Forelimb muscle (tissue), 1 donor: ENCODE measurements around the gene LRRC8B. TPM values are rescaled to one million over a fixed set of nuclear protein-coding genes. Genes with fewer than 3 reads are reported as not detected.
"Not testable (repeated sequence)": the region's sequence is repeated elsewhere in the genome, so short reads cannot be mapped to it uniquely, and the experiment has no call there.

Experiments
- DNase-seq: peaks from one replicate; pipeline ENCODE4 v3.0.0-alpha.2; 2013; ENCODE audit warnings: low read depth
- polyA plus RNA-seq: library from polyadenylated mRNA; unstranded; fragments of 120-200 nt; gene quantifications from one replicate; pipeline ENCODE4 v1.2.1, GENCODE V29; 2013; ENCODE audit not compliant: insufficient read length

Gene LRRC8B
- polyA plus RNA-seq, 1 donor = 3.1 TPM

- DNase-seq = no peak
These were observed 859 bp upstream of the LRRC8B start for GRCh38 chr1:89523572-89524368.

DNA sequence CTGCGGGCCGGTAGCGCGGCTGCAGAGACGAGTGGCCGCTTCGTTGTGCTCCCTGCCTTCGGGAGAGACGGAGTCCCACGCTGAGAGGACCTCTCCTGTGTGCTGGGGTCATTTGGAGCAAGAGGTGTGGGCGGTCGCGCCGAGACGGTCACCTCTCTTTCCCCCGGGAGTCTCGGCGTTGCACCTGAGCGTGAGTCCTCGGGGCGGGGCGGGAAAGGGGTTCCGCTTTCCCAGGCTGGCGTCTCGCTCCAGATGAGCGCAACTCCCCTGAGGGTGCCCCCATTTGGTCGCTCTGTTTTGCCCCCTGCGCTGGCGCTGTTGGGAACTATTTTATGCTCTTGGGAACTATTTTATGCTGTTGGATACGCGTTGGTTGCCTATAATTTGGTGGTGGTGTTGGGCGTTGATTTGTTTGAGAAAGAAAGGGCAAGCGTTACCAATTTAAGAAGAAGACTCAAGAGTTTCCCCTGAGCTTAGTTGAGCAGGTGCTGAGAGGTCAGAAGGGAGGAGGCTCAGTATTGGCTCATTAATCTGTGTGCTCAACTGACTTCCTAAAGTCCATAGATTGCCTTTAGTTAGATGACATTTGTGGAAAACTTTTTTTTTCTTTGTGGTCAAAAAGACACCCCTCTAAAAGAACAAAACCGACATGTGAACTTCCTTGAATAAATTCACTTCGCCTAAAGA lies 683 bp downstream of the LRRC8B start:
- DNase-seq = no peak

GRCh38 chr1:89527256-89527655 lies 2.6 kb downstream of the LRRC8B start:
- DNase-seq = no peak

DNA sequence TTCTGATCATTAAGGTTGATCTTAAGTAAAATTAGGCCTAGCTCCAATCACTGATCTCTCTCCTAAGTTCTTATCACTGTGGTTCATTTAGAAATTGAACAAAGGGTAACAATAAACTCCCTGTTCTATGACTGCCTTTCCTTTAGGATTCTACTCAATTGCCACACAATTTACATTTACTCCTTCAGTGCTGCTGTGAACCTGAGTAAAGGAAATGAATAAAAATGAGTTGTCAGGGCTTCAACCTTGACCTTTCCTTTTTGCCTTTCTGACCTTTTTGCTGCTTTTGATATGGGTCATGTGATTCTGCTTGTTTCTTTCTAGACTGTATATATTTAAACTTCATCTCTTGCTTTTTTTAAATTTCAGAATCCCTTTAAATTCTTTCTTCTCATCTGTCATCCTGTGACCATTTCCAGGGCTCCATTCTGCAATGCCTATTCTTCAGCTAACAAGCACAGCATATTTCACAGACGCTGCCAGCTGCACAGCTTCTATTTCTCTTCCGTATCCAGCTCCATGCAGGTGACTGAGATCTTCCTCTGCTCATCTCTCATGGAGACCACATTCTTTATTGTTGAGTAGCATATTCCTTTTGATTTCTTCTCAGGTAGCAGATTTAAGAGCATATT lies 3.2 kb downstream of the LRRC8B start:
- DNase-seq = no peak

GRCh38 chr1:89528382-89528780 lies 3.8 kb downstream of the LRRC8B start:
- DNase-seq = no peak

DNA sequence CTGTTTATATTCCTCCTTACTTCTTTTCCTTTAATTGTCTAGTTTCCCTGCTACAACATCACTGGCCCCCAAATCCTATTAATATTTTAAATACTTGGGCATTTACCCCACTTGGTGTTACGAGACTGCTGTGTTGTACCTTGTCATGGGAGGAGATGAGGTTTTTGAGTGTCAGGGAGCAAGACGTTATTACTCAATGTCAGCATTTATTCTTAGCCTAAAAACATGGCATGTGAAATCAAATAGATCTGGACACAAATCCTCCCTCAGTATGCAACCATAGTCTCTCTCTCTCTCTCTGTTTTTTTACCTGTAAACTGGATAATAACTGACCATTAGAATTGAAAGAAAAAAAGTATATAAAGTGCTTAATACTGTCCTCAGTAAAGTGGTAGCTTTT lies 4.6 kb downstream of the LRRC8B start:
- no peak for DNase-seq

DNA sequence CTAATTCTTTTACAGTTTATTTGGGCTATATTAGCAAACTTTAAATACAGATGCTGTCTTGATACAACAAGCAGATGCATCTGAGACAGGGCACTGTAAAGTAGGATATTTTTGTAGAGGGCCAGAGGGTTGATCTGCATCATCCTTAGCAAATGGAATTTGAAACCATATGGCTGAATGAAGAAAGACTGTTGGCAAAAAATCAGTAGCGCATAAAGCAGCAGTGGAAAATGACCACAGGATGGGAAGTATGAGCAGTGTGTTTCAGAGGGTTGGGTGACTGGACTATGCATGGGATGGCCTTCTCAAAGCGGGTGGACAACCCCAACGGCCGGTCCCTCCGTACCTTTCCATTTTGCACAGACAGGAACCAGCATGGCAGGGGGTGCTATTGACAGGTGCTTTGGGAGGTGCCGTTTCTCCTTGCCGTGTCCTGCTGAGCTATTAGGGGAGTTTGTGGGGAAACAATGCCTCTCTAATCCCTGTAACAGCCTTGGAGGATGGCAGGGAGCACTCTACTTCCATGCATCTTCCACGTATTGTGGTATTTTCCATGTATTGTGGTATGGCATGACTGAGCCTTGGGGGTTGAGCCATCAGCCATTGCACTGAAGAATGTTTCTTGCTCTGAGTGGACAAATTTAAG lies 5.9 kb downstream of the LRRC8B start:
- DNase-seq = no peak

DNA sequence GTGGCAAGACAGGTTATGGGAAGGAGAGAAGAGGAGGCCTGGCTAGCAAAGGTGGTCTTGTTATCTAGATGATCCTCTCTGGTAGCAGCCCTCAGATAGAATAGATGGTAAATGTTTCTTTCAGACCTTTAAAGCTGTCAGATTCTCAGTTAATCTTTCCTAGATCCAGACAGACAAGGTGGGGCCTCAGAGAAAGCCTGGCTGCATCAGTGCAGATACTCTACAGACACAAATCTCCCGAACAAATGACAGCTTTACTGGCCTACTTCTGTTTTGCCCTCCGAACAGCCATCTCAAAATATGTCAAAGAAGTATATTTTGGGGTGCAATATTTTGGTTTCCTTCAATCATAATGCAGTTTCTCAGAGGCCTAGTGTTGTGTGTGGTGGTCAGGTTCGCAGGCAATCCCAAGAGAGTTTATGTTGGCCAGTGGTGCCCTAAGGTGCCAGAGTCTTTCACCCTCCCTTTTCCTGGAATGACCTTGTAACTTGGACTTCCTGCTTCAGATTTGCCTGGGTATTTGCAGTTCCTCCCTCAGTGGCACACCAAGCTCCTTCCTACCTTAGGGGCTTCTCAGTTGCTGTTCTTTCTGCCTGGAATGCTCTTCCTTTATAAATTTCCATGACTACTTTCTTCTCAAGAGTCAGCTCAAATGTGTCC lies 7.0 kb downstream of the LRRC8B start:
- no peak for DNase-seq

DNA sequence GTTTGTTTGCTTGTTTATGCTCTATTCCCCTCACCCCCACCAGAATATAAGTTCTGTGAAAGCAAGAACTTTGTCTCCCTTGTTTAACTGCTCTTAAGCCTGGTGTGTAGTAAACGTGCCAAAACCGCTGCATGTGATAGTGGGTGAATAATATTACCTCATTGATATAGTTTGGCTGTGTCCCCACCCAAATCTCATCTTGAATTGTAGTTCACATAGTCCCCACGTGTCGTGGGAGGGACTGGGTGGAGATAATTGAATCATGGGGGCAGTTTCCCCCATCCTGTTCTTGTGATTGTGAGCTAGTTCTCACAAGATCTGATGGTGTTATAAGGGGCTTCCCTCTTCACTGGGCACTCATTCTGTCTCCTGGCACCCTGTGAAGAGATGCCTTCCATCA lies 7.6 kb downstream of the LRRC8B start:
- DNase-seq = no peak

GRCh38 chr1:89532866-89533265 lies 8.2 kb downstream of the LRRC8B start:
- no peak for DNase-seq

GRCh38 chr1:89535537-89535936 lies 10.9 kb downstream of the LRRC8B start:
- no peak for DNase-seq

DNA sequence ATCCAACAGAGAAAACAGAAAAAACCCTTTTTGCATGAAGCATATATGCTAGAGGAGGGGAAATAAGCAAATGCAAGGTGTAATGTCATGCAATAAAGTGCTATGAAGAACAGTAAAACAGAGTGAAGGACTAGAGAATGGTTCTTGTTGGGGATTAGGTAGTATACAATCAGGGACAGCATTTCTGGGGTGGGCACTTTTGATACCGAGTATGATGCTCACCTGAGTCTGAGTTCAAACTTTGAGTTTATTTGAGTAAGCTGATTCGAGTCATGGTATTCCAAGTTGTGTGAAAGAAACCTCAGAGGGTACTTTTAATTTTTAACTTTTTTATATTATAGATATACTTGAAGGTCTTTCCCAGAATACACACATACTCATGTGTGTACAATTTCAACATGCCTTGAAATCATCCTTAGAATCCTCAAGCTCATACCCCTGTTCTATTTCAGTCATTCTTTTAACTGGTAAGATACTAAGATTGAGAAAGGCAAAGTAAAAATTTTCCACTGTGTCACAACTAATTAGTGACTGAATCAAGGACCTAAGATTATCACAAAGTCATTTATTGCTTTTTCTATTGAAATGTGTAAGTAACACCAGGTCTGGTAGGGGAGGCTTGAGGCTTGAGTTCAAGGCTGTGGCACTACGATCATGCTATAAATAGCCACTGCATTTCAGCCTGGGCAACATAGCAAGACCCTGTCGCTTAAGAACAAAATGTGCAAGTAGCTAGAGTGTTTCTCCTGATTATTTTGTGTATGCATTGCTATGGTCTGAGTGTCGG lies 12.1 kb downstream of the LRRC8B start:
- no peak for DNase-seq

- no peak for DNase-seq
These were observed 13.7 kb downstream of the LRRC8B start for GRCh38 chr1:89538361-89538760.

GRCh38 chr1:89539128-89539527 lies 14.5 kb downstream of the LRRC8B start:
- no peak for DNase-seq

GRCh38 chr1:89540406-89540970 lies 15.9 kb downstream of the LRRC8B start:
- DNase-seq = no peak

DNA sequence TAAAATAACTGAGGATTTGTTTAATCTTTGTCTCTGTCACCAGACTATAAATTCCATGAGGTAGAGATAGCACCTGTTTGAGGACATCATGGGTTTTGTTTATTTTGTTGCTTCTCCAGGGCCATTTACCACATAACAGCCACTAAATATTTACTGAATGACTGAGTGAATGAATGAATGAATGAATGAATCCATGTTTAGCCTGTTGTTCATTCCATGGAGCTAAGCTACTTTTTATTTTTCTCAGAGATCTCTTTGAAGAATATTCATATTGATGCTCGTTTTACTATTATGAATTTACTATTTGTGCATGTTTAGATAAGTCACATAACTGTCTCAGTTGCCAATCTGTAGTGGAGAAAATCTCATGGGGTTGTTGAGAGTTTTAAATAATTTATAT lies 17.7 kb downstream of the LRRC8B start:
- no peak for DNase-seq

- DNase-seq = not testable (repeated sequence)
These were observed 19.0 kb downstream of the LRRC8B start for GRCh38 chr1:89543632-89544031.

DNA sequence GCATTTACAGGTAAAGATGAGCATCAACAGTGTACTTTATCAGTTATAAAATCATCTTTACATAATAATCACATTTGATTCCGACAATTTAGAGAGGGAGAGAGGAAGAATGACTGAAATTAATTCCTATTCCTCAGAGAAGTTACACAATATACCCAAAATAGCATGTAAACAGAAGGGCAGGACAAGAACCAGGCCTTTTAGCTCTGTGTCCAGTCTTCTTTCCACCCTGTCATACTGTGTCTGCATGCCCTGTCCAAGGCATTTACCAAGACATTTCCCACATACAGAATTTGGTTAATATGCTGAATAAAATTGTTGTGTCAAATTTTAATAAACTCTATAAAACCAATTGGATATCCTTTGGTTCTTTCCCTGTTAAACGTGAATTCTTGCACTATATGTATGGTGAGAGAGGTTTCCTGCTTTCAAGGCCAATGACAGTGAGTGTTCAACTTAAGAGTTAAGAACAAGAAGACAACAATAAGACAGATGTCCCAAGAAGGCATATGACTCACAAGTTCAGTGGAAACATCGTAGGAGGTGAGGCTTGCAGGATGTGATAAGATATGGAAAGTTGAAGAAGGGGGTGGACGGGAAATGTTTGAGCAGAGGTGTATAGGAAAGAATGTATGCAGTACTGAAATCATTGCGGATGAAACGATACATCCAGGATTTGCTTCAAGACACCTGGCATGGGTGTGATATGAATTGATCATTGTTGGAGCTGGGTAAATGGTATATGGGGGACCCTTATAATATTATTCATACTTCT lies 20.8 kb downstream of the LRRC8B start:
- DNase-seq = no peak

DNA sequence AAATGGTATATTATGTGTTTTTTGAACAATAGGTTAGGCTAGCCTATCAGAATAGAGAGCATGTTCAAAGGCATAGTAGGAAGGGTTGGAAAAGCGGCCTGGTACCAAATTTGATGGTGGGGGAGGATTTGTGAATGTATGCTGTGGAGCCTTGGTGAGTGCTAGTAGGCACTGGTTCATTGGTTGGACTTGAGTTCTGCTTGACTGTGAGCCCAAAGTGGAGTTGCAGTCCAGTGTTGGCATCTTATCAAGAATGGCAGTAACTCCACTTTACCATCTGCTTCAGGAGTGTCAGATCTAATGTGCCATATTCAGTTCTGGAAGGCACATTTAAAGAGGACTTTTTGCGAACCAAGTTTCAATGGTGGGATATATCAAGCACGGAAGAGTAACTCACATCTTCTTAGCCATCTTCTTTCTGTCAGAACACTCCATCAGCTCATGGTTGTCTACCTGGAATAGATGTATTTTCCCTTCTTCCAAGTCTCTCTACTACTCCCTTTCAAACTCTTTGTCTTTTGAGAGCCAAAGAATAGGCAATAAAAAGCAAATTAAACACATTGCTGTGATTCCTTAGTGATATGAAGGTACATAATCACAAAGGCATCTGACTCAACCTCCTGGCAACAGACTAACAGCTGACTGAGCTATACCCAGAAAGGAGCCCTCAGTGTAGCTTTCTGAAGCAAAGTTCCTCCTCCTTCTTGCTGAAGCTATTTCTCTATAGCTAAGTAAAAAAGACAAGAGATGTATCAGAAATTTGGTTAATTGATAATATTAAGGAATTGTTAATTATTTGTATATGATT lies 21.7 kb downstream of the LRRC8B start:
- no peak for DNase-seq
